ENCODE data around the gene KRT17. TPM values are rescaled to one million over a fixed set of nuclear protein-coding genes. Genes with fewer than 3 reads are reported as not detected.
"Not testable (repeated sequence)": the region's sequence is repeated elsewhere in the genome, so short reads cannot be mapped to it uniquely, and the experiment has no call there.

The KRT17 gene
- total and polyA plus RNA-seq, 8 donors: 4.1 to 85.6 (median 6.6) TPM

DNA sequence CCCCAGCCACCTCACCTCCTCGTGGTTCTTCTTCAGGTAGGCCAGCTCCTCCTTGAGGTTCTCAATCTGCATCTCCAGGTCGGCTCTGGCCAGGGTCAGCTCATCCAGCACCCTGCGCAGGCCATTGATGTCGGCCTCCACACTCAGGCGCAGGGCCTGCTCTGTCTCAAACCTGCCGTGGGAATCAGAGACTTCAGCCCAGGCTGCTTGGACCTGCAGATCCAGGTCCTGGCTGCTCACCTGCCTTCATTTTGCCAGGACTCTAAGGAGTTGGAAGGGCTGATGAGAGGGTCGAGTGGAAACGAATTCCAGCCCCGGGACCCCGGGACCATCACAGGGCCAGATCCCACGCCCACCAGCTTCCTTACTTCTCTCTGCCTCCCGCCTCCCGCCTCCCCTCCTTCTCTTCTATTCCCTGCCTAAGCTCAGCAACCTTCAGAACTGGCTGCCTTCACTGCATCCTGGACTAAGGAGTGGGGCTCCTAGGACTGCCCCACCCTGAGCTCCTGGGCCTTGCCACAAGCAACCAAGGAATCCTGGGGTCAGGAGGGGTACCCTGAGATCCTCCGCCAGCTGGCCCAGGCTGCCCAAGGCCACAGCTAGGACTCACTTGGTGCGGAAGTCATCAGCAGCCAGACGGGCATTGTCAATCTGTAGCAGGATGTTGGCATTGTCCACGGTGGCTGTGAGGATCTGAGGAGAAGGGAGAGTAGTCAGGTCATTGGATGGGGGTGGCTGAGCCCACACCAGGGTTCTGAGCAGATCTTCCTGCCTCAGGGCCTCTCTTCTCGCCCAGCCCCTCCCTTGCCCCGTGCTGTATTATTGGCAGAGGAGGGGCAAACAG, 1.8 kb downstream of the KRT17 start:
- H3K27ac ChIP-seq; H3K4me3 ChIP-seq; intact Hi-C loops (cut with DNase I); DNase-seq; ATAC-seq; H3K4me1 ChIP-seq; H3K36me3 ChIP-seq; H3K9me3 ChIP-seq: not testable (repeated sequence)
- peaks cover 0 to 27% of the 10 kb centered on the region in 2 donors for H3K27me3 ChIP-seq

DNA sequence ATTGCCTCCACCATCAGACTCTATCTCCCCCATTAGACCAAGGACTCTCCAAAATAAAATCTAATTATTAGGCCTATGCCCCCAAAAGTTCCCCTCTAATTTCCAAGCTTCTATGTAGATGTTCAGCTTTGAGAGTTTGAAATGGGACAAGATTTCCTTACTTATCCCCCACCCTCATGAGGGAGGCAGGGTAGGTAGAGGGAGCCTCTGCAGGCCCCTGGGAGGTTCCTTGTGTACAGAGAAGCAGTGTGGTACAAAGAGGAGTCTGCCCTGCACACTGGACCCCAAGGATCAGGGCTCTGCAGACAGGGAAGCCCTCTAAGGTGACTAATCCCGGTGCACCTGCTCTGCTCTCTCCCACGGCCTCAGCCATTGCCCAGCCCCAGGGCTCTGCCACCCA, 2.5 kb downstream of the KRT17 start:
- TF ChIP-seq, protein P1, sequence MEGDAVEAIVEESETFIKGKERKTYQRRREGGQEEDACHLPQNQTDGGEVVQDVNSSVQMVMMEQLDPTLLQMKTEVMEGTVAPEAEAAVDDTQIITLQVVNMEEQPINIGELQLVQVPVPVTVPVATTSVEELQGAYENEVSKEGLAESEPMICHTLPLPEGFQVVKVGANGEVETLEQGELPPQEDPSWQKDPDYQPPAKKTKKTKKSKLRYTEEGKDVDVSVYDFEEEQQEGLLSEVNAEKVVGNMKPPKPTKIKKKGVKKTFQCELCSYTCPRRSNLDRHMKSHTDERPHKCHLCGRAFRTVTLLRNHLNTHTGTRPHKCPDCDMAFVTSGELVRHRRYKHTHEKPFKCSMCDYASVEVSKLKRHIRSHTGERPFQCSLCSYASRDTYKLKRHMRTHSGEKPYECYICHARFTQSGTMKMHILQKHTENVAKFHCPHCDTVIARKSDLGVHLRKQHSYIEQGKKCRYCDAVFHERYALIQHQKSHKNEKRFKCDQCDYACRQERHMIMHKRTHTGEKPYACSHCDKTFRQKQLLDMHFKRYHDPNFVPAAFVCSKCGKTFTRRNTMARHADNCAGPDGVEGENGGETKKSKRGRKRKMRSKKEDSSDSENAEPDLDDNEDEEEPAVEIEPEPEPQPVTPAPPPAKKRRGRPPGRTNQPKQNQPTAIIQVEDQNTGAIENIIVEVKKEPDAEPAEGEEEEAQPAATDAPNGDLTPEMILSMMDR (IDR thresholded peaks at IDR 0.05): no peak
- Histone ChIP-seq H3K27me3 (peaks cover 0 to 33% of the 10 kb centered on the region in 2 donors), H3K27ac (no peak overlapping the region), H3K36me3 (no peaks in the 10 kb centered on the region), H3K4me1 (no peaks in the 10 kb centered on the region), H3K4me3 (no peak overlapping the region), H3K9me3 (no peaks in the 10 kb centered on the region)
- ATAC-seq: no peak
- intact Hi-C loops (cut with DNase I): no loop called here
- DNase-seq: no peak

DNA sequence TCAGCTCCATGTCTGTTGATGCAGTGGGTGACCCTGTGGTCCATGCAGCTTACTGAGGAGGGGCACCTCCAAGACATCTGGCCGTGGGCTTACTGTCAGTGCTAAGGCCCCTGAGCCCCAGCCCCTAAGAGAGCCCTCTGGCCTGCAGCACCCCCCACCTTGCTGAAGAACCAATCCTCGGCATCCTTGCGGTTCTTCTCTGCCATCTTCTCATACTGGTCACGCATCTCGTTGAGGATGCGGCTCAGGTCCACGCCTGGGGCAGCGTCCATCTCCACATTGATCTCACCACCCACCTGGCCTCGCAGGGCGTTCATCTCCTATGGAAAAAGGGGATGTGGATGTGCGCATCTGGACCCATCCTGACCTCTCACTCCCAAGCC, 2.9 kb downstream of the KRT17 start:
- H3K4me3 ChIP-seq; DNase-seq; H3K27ac ChIP-seq; ATAC-seq; intact Hi-C loops (cut with DNase I); H3K4me1 ChIP-seq; H3K36me3 ChIP-seq; H3K9me3 ChIP-seq: not testable (repeated sequence)
- H3K27me3 ChIP-seq: peaks cover 0 to 33% of the 10 kb centered on the region in 2 donors

DNA sequence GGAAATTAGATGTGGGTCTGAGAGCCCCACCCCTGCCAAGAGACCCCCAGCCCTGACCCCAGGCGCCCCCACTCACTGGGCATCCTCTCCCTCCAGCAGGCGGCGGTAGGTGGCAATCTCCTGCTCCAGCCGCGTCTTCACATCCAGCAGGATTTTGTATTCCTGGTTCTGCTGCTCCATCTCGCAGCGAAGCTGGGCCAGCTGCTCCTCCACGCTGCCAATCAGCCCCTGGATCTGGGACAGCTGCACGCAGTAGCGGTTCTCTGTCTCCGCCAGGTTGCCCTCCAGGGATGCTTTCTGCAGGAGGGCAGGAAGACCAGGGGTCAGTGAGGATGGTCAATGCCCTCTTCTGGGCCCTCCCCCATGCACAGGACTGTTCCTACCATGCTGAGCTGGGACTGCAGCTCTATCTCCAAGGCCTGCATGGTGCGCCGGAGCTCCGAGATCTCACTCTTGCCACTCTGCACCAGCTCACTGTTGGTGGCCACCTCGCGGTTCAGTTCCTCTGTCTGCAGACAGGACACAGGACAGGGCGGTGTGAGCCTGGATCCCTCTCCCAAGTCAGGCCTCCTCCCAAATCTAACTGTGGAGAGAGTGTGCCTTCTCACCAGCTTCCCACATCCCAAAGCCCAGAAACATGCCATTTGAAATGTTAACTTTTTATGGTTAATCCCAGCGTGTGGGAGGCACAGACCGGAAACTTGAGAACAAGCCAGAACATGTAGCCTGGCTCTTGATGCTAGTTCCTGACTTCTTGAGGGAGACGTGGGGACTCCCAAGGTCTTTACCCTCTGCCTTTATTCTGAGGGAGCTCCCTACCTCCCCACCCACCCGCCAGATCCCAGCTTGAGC, 3.6 kb downstream of the KRT17 start:
- Histone ChIP-seq H3K9me3 (no peaks in the 10 kb centered on the region), H3K27me3 (peaks cover 0 to 37% of the 10 kb centered on the region in 2 donors), H3K36me3 (no peaks in the 10 kb centered on the region), H3K27ac (no peak overlapping the region), H3K4me3 (no peak overlapping the region), H3K4me1 (no peaks in the 10 kb centered on the region)
- intact Hi-C loops (cut with DNase I): no loop called here
- DNase-seq (no peak), ATAC-seq (no peak)
- TF ChIP-seq, protein P1 (IDR thresholded peaks at IDR 0.05): no peak

DNA sequence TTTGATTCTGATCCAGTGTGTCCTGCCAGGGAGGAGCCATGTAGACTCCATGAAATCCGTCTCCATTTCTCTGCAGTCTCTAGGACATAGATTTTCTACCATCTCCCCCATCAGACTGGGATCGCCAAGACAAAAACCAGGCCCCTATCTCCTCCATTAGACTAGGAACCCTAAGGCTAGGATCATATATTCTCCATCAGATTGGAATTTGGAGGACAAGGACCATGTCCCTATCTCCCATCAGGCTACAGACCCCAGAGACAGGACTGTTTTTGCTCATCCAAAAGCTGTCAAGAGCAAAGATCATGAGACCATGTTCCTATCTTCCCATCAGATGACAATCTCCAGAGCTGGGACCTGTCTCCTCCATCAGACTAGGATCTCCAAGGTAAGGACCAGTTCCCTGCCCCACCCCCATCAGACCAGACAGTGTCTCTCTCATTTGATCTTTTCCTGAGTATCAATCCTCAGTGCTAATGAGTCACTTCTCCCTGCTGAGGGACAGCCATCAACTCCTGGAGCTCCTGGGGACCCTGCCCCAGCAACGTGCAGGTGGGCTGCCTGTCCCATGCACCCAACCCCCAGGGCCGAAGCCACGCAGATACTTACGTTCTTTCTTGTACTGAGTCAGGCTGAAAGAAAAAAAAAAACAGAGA, 4.3 kb downstream of the KRT17 start:
- H3K27ac ChIP-seq; ATAC-seq; DNase-seq; H3K36me3 ChIP-seq; H3K4me1 ChIP-seq; intact Hi-C loops (cut with DNase I); H3K4me3 ChIP-seq; H3K9me3 ChIP-seq: not testable (repeated sequence)
- H3K27me3 ChIP-seq: peaks cover 0 to 37% of the 10 kb centered on the region in 2 donors

DNA sequence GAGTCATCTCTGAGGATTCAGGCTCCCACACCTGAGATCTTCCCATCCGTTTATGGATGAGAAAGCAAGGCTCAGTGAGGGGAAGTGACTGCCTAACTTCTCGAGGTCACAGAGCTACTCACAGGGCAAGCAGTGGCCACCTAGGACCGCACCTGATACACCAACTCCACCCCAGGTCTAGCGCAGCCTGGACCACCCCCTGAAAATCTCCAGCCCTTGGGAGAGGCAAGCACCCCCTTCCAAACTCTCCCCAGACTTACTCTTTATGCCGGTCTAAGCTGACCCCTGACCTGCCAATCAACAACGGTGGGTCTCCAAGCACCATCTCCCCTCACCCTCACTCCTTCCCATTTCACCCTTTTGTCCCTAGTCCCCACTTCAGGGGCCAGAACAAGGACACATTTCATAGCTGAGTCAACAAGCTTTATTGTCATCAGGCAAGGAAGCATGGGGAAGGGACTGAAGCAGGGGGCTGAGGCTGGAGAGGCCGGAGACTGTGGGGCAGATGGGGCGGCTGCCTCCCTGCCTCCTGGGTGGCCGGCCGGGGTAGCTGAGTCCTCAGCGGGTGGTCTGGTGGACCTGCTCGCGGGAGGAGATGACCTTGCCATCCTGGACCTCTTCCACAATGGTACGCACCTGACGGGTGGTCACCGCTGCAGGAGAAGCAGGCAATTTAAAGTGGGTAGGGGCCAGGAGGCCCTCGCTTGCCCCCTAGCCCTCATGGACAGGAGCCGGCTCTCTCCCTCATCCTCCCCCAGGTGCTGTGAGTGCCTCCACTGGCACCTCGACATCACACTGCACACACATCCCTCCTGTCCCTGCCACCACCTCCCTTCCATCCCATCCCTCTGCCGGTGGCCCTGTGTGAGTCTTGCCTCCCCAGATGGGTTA, 5.1 kb downstream of the KRT17 start:
- H3K4me3 ChIP-seq: no peak overlapping the region
- TF ChIP-seq, protein P1 (IDR thresholded peaks at IDR 0.05): no peak
- ATAC-seq: no peak
- DNase-seq: no peak
- H3K36me3 ChIP-seq: no peaks in the 10 kb centered on the region
- no peaks in the 10 kb centered on the region for H3K4me1 ChIP-seq
- no peaks in the 10 kb centered on the region for H3K9me3 ChIP-seq
- H3K27ac ChIP-seq: no peak overlapping the region
- H3K27me3 ChIP-seq: peaks cover 0 to 34% of the 10 kb centered on the region in 2 donors
- intact Hi-C loops (cut with DNase I): no loop called here
